K562 (cell line): ENCODE data around the gene LAMA2. TPM values are rescaled to one million over a fixed set of nuclear protein-coding genes. Genes with fewer than 3 reads are reported as not detected.

Source experiments
- ATAC-seq: fragments of 200-7000 bp; cut with Tn5 transposase; 3 replicates; pipeline ENCODE4 v1.9.1; 2020; ENCODE audit warnings: moderate library complexity
- BruUV-seq: library from RNA; stranded (reverse); fragments of 400-500 nt; replicated peaks from 2 replicates; lab custom pipeline; 2021; lab: Mats Ljungman, UMichigan
- CTCF ChIA-PET: fragments of 300-600 bp; formaldehyde crosslinking; extraction: SDS; loops from one replicate; lab custom pipeline; 2021; ENCODE audit warnings: low intra/inter-chr PET ratio; lab: Yijun Ruan, JAX
- POLR2A ChIA-PET: fragments of 300-600, 350-650 bp; sonication (Branson Sonifier 250); formaldehyde crosslinking; extraction: SDS; loops from one replicate; lab custom pipeline; 2021; ENCODE audit warnings: antibody characterized with exemption, inconsistent platforms; lab: Yijun Ruan, JAX
- DNase-seq, 4 experiments: peaks; one replicate each; pipeline versions ENCODE4 v3.0.0 to v3.0.0-alpha.2; 2011 to 2018; ENCODE audit warnings: low spot score in 3 of 4, mixed read lengths in 3 of 4; ENCODE audit errors: extremely low read depth in 1 of 4
- FAIRE-seq: peaks from 2 replicates; lab custom pipeline; 2011; peaks lifted over from hg19 to GRCh38; lab: Jason Lieb, UNC
- H2AFZ ChIP-seq: 2 replicates; pipeline ENCODE4 v1.6.0; 2011; ENCODE audit warnings: low read depth, low read length, control low read depth, inconsistent platforms
- H3K27ac ChIP-seq: fragments of 200-600 bp; 3 replicates; pipeline ENCODE4 v1.8.0; 2011; ENCODE audit warnings: low read depth, mild to moderate bottlenecking, control low read depth, inconsistent platforms, low read length, moderate library complexity, mixed read lengths; ENCODE audit errors: extremely low read depth
- H3K27me3 ChIP-seq, 2 experiments: fragments of 300-600 bp in 1 of 2; 2 replicates in 1 of 2; 3 replicates in 1 of 2; pipeline versions ENCODE4 v1.6.0 to v1.8.0; 2011; ENCODE audit warnings: inconsistent platforms in 2 of 2, low read length in 2 of 2, mild to moderate bottlenecking in 1 of 2, mixed read lengths in 1 of 2, moderate library complexity in 1 of 2; ENCODE audit not compliant: control insufficient read depth in 2 of 2, insufficient read depth in 2 of 2
- H3K36me3 ChIP-seq: fragments of 300-600 bp; 3 replicates; pipeline ENCODE4 v1.8.0; 2011; ENCODE audit warnings: mild to moderate bottlenecking, low read length, inconsistent platforms; ENCODE audit not compliant: control insufficient read depth, insufficient read depth
- H3K4me1 ChIP-seq, 2 experiments: fragments of 200-600 bp in 1 of 2; replicated peaks in 1 of 2; 2 replicates in 1 of 2; 3 replicates in 1 of 2; pipeline versions ENCODE4 v1.5.1 to v1.8.0; 2011; ENCODE audit warnings: inconsistent platforms in 2 of 2, low read length in 2 of 2, mild to moderate bottlenecking in 1 of 2, mixed read lengths in 1 of 2, moderate library complexity in 1 of 2; ENCODE audit not compliant: control insufficient read depth in 2 of 2, insufficient read depth in 2 of 2
- H3K4me2 ChIP-seq: 2 replicates; pipeline ENCODE4 v1.6.1; 2011; ENCODE audit warnings: low read length, control low read depth, inconsistent platforms, mixed read lengths; ENCODE audit not compliant: insufficient read depth
- H3K4me3 ChIP-seq: fragments of 200-600 bp; sonication (generic), shearing (Covaris generic); 2 replicates; pipeline ENCODE4 v1.5.1; 2016; ENCODE audit warnings: control low read depth, inconsistent platforms
- H3K79me2 ChIP-seq: fragments of 200-600 bp; 3 replicates; pipeline ENCODE4 v1.8.0; 2011; ENCODE audit warnings: low read length, inconsistent platforms; ENCODE audit not compliant: control insufficient read depth, insufficient read depth
- H3K9ac ChIP-seq, 2 experiments: 2 replicates each; pipeline versions ENCODE4 v1.6.0 to v1.6.1; 2011; ENCODE audit warnings: low read depth in 2 of 2, low read length in 2 of 2, control low read depth in 1 of 2, inconsistent platforms in 1 of 2, mild to moderate bottlenecking in 1 of 2, mixed read lengths in 1 of 2; ENCODE audit not compliant: insufficient read depth in 1 of 2
- H3K9me1 ChIP-seq: one replicate; pipeline ENCODE4 v1.6.0; 2011; ENCODE audit warnings: inconsistent platforms, mild to moderate bottlenecking, low read length, moderate library complexity; ENCODE audit not compliant: control insufficient read depth, insufficient read depth
- H3K9me3 ChIP-seq: replicated peaks from 2 replicates; pipeline ENCODE4 v1.5.1; 2011; ENCODE audit warnings: low read depth, low read length, inconsistent platforms; ENCODE audit not compliant: control insufficient read depth, insufficient read depth
- H4K20me1 ChIP-seq: replicated peaks from 2 replicates; pipeline ENCODE4 v1.6.1; 2011; ENCODE audit warnings: low read length, inconsistent platforms, mixed read lengths; ENCODE audit not compliant: control insufficient read depth, insufficient read depth
- ETV1 ChIP-seq: fragments of 450-650 bp; conservative IDR thresholded peaks from 2 replicates; pipeline ENCODE4 v1.6.1; 2016; ENCODE audit warnings: missing genetic modification characterization, control low read depth, low read depth, missing compliant biosample characterization
- FOXA1 ChIP-seq: fragments of 450-650 bp; IDR thresholded peaks from 2 replicates; pipeline ENCODE4 v1.6.1; 2016; ENCODE audit warnings: mild to moderate bottlenecking, borderline replicate concordance
- HLTF ChIP-seq: fragments of 450-650 bp; IDR thresholded peaks from 2 replicates; pipeline ENCODE4 v1.6.1; 2016
- NR2C1 ChIP-seq, 2 experiments: fragments of 450-650 bp; IDR thresholded peaks; 2 replicates each; pipeline ENCODE4 v1.6.1; 2017; ENCODE audit warnings: mild to moderate bottlenecking in 2 of 2, antibody characterized with exemption in 1 of 2, inconsistent platforms in 1 of 2, missing compliant biosample characterization in 1 of 2, missing genetic modification characterization in 1 of 2
- POLR2H ChIP-seq: IDR thresholded peaks from 2 replicates; pipeline ENCODE4 v1.6.1; 2016; ENCODE audit warnings: missing genetic modification characterization, low read depth, mild to moderate bottlenecking, control low read depth, missing compliant biosample characterization, moderate library complexity
- PYGO2 ChIP-seq: fragments of 450-650 bp; IDR thresholded peaks from 2 replicates; pipeline ENCODE4 v1.6.1; 2016; ENCODE audit warnings: mild to moderate bottlenecking, missing genetic modification characterization, moderate library complexity, missing compliant biosample characterization
- RFX5 ChIP-seq: IDR thresholded peaks from 2 replicates; pipeline ENCODE4 v1.6.1; 2011; ENCODE audit warnings: low read depth, mild to moderate bottlenecking, improper control_type of control experiment, low read length
- SETDB1 ChIP-seq: IDR thresholded peaks from one replicate; pipeline ENCODE4 v1.6.1; 2012; ENCODE audit warnings: low read length, control low read depth, inconsistent platforms
- TAF15 ChIP-seq: fragments of 200-400 bp; formaldehyde crosslinking; IDR thresholded peaks from 2 replicates; pipeline ENCODE4 v1.6.1; 2017; ENCODE audit warnings: mild to moderate bottlenecking, low read depth, low read length, moderate library complexity
- ZFP30 ChIP-seq: fragments of 250-450 bp; sonication (Bioruptor Pico); IDR thresholded peaks from 2 replicates; pipeline ENCODE4 v1.8.0; 2022; ENCODE audit warnings: moderate library complexity, mild to moderate bottlenecking, inconsistent platforms, borderline replicate concordance
- ZKSCAN1 ChIP-seq: fragments of 150-350 bp; IDR thresholded peaks from 2 replicates; pipeline ENCODE4 v1.6.1; 2016; ENCODE audit warnings: low read depth, low read length
- ZNF41 ChIP-seq: fragments of 250-450 bp; sonication (Bioruptor Pico); conservative IDR thresholded peaks from 2 replicates; pipeline ENCODE4 v1.4.0; 2020; ENCODE audit warnings: mild to moderate bottlenecking
- ZNF436 ChIP-seq: fragments of 250-450, 450-650 bp; sonication (Bioruptor Pico); formaldehyde crosslinking; IDR thresholded peaks from 2 replicates; pipeline ENCODE4 v1.7.0; 2020; ENCODE audit warnings: mild to moderate bottlenecking
- WGBS: fragments of 100-300 bp; shearing (Covaris generic); methylation state at CpG from one replicate; pipeline ENCODE4 v1.1.6; 2016; ENCODE audit warnings: low coverage, mixed read lengths; ENCODE audit not compliant: insufficient coverage; ENCODE audit errors: missing lambda C conversion rate; 5-methylcytosine and 5-hydroxymethylcytosine counted together
- in situ Hi-C: fragments of 300-500 bp; cut with MboI; formaldehyde crosslinking; loops from 4 replicates; pipeline ENCODE4 v1.15.0; 2018; ENCODE audit warnings: inconsistent platforms, mixed read lengths
- intact Hi-C: fragments of 100-400 bp; cut with micrococcal nuclease; formaldehyde crosslinking; loops from 2 replicates; pipeline ENCODE4 v1.14.2; 2022
- polyA plus RNA-seq, 8 experiments: library from polyadenylated mRNA; depleted of rRNA in 4 of 8; stranded (reverse) in 5 of 8; unstranded in 3 of 8; fragments of >200 nt; fragmentation: Nextera tagmentation in 2 of 8; fragmentation: Illumina TruSeq in 1 of 8; extraction: Ambion mirVana in 2 of 8; extraction: Trizol in 1 of 8; gene quantifications; 2 replicates each; pipeline versions ENCODE4 v1.2.1 to v1.2.3, GENCODE V29; 2011 to 2014; ENCODE audit warnings: inconsistent platforms in 1 of 8, missing spikeins in 1 of 8
- total RNA-seq, 7 experiments: library from RNA; depleted of rRNA in 6 of 7; stranded (reverse); fragments of >200 nt in 6 of 7; fragmentation: Illumina TruSeq in 2 of 7; extraction: Trizol in 2 of 7; gene quantifications; 2 replicates each; pipeline versions ENCODE4 v1.2.1 to v1.2.3, GENCODE V29; 2011 to 2021; ENCODE audit warnings: low replicate concordance in 1 of 7
- TF ChIP-seq, protein P1 (sequence below): fragments of 450-650 bp; formaldehyde crosslinking; IDR thresholded peaks from 2 replicates; pipeline ENCODE4 v1.4.0; 2022; ENCODE audit warnings: missing genetic modification characterization

Gene LAMA2
- total and polyA plus RNA-seq, 9 of the 15 experiments (the other 6 are each of a cell fraction or from before 2014, with no cell fraction given), result 0.04 to 1.5 (median 0.36) TPM

DNA sequence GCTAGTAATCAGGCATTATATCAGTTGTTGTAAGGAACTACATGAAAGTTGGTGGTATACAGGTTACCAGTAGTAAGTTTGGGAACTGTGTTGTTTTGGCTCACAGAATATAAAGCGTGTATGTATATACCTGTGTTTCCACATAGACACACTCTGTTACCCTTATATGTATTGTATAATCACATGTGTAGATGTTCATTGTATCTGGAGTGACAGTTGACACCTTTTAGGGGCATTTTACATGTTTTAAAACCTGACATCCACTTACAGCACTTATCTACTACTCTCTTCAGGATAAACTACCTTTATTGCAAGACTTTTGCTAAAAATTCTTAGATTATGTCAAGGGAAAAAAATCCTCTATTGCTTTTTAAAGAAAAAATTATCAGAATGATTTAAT, 228.9 kb downstream of the LAMA2 start:
- CTCF ChIA-PET, result no interaction called here
- Histone ChIP-seq H4K20me1 (no peaks in the 10 kb centered on the region), H3K4me3 (no peak overlapping the region), H3K9me1 (no peaks in the 10 kb centered on the region), H2AFZ (no peak overlapping the region), H3K27me3 (no peaks in the 10 kb centered on the region), H3K27ac (no peak overlapping the region), H3K4me1 (no peaks in the 10 kb centered on the region), H3K79me2 (no peaks in the 10 kb centered on the region), H3K9ac (no peak overlapping the region), H3K9me3 (no peaks in the 10 kb centered on the region), H3K4me2 (no peak overlapping the region), H3K36me3 (no peaks in the 10 kb centered on the region)
- intact Hi-C loops, result no loop called here
- no peak for FAIRE-seq
- no peak for ATAC-seq
- BruUV-seq, result no TSS peak
- POLR2A ChIA-PET, result no interaction called here
- DNase-seq, result no peak
- WGBS, result 5% methylated on average over 1 of the region's 1 CpG
- TF ChIP-seq FOXA1 (no peak), ZKSCAN1 (no peak), TAF15 (no peak), RFX5 (no peak), NR2C1 (IDR thresholded peaks at IDR 0.05) (no peak), NR2C1 (tag; IDR thresholded peaks at IDR 0.05) (no peak), HLTF (no peak), ZNF436 (no peak), POLR2H (tag) (no peak), ZFP30 (CRISPR knock-in tag) (no peak), SETDB1 (no peak), ETV1 (tag) (no peak), ZNF41 (no peak), PYGO2 (tag) (no peak)
- TF ChIP-seq, protein P1, sequence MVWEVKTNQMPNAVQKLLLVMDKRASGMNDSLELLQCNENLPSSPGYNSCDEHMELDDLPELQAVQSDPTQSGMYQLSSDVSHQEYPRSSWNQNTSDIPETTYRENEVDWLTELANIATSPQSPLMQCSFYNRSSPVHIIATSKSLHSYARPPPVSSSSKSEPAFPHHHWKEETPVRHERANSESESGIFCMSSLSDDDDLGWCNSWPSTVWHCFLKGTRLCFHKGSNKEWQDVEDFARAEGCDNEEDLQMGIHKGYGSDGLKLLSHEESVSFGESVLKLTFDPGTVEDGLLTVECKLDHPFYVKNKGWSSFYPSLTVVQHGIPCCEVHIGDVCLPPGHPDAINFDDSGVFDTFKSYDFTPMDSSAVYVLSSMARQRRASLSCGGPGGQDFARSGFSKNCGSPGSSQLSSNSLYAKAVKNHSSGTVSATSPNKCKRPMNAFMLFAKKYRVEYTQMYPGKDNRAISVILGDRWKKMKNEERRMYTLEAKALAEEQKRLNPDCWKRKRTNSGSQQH (CRISPR knock-in tag), result no peak
- in situ Hi-C loops, result no loop called here
